UCSD-AML1 (cell line): Measurements from ENCODE around the gene LIF.
"Not testable (repeated sequence)": the region's sequence is repeated elsewhere in the genome, so short reads cannot be mapped to it uniquely, and the experiment has no call there.

Source experiments
- DNase-seq: peaks from one replicate; lab custom pipeline; 2025; ENCODE audit not compliant: unreplicated experiment; lab: John Stamatoyannopoulos, UW

Gene LIF

DNA sequence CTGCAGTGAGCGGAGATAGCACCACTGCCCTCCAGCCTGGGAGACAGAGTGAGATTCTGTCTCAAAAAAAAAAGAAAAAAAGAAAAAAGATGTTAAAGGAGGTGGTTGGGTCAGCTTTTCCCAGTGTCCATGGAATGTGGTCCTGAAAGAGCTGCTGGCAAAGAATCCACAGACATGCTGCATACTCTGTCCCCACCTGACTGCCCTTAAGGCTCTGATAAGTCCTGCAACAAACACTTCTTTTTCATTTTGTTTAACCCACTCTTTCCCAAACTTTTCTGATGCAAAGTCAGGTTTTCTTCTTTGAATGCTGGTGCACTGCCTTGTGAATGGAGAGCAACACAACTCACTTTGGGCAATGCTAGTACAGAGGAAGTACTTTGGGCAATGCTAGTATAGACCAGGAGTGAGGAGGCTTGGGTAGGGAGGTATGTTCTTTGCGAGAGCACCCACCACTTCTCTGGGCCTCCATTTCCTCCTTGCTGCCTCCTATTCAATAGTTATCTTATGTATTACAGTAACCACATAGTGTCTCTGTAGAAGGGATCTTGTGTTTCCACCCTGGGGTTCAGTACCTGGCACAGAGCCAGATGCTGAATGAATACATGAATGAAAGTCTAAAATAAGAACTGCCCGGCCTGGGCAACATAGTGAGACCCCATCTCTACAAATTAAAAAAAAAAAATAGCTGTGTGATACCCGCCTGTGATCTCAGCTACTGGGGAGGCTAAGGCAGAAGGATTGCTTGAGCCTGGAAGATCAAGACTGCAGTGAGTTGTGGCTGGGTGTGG lies 18.9 kb downstream of the LIF start:
- no peak for DNase-seq

DNA sequence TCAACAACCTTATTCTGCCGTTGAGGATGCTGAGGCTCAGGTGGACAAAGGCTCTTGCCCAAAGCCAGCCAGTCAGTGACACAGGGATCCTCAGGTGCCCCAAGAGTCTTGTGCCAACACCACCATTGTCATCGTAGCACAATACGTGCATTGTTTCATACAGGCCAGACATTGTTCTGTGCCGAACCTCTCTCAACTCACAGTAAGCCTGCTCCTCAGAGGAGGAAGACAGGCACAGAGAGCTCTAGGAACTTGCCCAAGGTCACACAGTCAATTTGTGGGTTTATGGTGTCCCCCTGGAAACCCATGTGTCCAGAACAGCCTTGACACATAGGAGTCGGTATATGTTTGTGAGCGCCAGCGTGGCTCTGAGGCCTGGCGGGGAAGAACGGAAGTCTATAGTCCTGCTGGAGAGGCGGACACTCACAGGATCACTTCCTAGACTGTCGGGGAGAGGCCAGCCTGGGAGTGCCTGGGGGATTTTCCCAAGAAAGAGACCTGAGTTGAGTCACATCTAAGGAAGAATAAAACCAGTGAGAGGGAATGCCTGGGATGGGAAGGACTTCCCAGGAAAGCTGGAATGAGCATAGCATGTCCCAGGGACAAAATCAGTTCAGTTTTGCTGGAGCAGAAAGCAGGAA lies 20.2 kb downstream of the LIF start:
- DNase-seq = no peak

DNA sequence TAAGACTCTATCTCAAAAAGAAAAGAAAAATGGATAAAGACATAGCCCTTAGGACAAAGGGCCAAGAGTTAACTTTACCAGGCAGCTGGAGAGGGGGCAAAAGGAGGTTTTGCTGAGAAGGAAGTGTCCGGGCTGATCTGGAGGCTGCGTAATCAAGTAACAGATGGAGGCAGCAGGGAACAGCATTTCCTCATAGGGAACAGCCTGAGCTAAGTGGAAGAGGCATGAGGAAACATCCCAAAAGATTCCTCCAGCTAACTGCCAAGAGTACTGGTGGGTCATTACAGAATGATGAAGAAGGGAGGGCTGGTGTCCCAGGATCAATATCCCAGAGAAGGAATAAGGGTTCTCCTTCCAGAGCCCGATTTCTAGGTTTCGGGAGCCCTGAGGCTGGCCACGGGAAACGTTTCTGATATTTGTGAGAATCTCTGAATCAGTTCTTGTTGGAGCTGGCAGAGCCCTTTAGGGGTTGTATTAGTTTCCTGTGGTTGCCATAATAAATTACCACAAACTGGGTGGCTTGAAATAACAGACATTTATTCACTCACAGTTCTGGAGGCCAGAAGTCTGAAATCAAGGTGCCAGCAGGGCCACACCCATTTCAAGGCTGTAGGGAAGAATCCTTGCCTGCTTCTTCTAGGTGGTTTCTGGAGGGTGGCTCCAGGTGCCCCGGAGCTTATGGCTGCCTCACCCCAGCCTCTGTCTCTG lies 21.2 kb downstream of the LIF start:
- DNase-seq = no peak

DNA sequence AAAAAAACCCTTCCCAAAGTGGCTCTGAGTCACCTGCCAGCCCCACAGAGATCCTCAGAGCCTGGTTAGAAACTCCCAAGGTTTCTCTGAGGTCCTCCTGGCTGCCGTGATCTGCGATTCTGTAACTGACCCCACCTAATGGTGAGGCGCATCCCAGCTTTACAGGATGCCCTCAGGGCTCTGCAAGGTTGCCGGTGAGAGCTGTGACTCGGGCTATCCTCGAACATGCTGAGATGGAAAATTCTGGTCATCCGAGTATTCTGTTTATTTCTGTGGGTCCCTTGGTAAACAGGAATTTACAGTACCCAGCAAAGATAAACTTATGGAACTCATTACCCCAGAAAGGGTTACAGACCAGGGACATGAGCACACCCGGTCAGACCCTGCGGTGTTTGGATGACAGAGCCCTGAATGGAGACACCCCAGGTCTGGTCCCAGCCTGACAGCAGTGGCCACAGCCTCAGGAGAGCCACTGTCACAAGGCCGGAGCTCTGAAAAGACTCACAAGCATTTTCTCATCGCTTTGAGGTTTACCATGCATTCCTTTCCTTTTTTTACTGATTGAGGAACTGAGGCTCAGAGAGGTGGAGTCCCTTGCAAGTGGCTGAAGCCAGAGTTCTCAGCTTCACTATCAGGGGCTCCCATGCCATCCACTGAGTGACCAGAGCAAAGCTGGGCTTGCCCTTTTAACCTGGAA lies 22.2 kb downstream of the LIF start:
- DNase-seq = no peak

DNA sequence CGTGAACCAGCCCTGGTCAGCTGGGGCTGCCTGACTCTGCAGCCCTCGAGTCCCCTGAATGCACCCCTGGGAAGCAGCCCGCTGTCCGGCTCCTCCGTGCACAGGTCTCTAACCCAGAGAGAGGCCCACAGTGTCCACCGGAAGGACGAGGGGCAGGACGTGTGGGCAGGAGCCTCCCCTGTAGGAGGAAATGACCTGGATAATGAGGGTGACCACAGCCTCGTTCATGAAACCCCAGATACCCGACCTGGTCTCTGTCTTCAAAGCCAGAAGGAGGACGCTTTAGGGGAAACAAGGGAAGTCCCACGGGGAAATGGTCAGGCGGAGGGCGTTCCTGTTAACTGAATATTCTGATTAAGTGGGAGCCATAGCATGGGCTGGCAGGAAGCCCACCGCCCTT lies 23.3 kb downstream of the LIF start:
- no peak for DNase-seq

DNA sequence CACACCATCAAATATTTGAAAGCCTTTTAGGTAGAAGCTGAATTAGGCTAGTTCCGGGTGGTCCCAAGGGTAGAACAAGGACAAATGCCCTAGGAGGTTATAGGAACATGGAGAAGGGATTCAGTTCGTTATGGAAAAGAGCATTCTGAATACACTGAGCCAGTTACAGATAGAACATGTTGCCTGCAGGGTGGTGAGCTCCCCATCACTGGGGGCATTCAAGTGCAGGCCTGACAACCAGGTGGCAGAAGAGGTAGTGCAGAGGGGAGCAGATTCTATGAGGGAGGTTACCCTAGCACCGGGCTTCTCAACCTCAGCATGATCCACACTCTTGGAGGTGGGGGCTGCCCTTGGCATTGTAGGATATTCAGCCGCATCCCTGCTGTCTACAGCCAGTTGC lies 24.2 kb downstream of the LIF start:
- no peak for DNase-seq

DNA sequence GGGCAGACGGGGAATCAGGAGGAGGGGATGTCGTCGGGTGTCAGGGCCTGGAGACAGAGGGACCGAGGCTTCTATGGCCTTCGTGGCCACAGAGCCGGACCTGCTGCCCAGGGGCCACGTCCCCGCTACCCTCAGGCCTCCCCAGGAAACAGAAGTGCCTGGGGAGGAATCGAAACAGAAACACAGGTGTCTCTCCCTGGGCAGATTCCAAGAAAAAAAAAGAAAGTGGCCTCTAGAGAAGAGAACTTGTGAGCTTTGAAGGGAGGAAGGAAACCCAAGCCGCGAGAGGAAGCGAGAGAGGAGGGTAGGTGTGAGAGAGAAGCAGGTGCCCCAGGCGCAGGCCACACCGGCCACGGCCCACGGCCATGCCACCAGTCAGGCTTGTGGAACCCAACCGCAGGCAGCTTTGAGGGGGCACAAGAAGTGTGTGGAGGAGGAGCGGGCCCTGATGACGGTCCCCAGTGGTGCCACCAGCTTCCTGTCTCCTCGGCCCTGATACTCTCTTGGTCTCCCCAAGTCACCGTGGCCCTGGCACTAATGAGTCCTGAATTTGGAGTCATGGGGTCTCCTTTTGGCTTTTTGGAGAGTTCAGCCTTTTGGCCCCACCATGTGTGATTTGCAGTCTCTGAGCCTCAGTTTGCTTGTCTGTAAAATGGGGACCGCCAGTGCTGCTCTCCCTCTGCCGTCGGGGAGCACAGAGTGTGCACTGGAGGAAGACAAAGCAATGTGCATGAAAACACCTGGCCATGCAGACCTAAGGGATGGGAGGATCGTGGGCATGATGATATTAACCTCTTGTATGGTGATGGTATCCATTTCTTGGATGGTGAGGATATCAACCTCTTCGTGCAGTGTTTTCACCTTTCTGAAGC lies 25.2 kb downstream of the LIF start:
- DNase-seq = peak; percentile 60

DNA sequence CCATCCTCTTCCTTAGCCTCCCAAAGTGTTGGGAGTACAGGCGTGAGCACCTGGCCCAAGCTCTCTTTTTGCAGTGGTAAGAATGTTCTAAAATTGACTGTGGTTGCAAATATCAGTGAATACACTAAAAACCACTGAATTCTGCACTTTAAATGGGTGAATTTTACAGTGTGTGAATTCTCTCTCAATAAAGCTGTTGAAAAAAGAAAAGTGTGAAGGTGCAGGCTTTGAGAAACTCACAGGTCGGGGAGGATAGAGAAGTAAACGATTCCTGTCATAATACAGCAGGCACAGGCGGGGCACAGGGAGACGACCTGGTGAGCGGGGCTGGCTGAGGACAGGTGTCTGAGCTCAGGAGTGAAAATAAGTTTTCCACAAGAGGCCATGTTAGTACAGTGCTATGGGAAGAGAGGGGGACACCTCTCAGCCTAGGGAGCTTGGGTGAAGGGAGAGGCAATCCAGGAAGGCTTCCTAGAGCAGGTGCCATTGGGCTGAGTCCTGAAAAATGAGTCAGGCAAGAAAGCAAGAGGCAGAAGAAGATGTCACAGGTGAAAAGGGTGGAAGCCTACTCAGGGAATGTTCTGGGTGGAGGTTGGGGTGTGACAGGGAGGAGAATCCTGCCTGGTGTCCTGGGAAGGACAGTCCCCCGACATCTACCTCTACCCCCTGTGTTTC lies 26.1 kb downstream of the LIF start:
- DNase-seq = no peak

DNA sequence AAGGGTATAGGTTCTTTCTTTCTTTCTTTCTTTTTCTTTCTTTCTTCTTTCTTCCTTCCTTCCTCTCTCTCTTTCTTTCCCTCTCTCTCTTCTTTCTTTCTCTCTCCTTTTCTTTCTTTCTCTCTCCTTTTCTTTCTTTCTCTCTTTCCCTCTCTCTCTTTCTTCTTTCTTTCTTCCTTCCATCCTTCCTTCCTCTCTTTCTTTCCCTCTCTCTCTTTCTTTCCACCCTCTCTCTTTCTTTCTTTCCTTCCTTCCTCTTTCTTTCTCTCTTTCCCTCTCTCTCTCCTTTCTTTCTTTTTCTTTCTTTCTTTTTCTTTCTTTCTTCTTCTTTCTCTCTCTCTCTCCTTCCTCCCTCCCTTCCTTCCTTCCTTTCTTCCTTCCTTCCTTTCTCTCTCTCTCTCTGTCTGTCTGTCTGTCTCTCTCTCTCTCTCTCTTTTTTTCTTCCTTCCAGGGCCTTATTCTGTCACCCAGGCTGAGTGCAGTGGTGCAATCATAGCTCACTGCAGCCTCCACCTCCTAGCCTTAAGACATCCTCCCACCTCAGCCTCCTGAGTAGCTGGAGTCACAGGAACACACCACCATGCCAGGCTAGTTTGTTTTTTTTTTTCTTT lies 26.8 kb downstream of the LIF start:
- DNase-seq = no peak

DNA sequence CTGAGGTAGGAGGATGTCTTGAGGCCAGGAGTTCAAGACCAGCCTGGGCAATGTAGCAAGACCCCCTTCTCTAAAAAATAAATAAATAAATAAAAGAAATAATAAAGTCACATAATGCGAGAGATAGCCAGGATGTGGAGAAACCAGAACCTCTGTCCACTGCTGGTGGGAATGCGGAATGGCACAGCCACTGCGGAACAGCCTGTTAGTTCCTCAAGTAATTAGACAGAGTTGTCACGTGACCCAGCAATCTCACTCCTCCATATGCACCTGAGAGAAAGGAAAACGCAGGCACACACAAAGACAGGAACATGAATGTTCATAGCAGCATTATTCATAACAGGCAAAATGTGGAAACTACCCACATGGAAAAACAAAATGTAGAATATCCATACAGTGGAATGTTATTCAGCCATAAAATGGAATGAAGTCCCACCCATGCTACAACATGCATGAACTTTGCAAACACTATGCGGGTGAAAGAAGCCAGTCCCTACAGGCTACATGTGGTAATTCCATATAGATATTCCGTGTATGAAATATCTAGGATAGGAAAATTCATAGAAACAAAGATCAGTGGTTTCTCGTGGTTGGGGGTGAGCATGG lies 27.4 kb downstream of the LIF start:
- no peak for DNase-seq

DNA sequence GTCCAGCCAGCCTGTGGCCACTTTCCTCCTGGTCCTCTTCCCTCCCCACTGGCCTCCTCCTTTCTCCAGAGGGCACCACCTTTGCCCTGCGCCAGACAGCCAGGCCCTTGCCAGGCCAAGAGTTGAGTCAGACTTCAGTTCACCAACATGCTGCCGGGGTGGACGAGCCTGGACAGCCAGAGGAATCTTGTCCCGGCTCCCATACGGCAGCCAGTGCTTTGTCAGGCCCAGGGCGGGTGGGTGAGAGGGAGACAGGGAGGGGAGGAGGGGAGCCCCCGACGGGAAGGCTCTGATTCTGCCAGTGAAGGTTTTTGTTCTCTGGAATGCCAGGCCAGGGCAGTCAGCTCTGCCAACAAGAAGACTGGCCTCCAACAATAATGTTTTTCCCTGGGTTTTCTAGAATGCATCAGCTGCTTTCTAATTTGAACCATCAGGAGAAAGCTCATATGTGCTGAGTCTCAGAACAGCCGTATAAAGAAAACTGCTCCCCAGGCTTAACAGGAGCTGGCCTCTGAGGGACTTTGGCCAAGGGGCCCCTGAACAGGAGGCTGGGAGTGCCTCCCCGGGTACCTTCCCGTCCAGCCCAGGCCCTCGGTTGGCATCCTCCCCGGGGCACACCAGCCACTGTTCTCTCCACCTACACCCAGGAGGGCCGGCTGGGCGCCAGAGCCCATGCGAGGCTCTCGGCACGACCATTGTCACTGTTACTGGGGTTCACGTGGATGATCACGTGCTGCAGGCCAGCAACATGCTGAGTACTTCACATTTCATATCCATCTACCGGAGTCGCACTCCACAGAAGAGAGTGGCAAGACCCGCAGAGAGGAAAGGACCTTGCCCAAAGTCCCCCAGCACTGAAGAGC lies 28.6 kb downstream of the LIF start:
- DNase-seq = no peak

DNA sequence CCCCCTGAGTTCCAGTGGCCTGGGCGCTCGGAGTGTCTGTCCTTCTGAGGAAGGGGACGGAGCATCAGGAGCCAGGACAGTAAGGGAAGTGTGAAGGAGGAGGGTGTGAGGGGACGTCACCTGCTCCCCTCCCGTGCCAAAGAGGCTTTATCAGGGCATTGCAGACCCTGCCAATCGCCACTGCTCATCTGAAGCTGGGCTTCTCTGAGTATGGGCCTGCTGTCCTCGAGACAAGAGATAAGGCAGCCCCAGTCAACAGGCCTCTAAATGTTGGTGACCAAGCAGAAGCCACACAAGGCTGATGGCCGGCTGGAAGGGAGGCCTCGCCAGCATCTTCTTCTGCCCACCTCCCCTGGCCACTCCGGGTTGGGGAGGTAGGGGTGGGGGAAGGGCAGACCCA lies 29.8 kb downstream of the LIF start:
- DNase-seq = no peak

DNA sequence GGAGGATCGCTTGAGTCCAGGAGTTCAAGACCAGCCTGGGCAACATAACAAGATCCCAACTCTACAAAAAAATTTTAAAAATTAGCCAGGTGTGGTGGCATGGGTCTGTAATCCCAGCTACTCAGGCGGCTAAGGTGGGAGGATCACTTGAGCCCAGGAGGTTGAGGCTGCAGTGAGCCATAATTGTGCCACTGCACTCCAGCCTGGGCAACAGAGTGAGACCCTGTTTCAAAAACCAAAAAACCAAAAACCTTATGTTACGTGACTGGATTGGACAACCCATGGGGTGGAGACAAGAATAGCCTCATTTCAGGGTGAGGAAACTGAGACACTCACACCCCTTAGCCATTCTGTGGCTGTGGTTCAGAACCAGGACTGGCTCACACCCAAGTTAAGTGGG lies 30.3 kb downstream of the LIF start:
- not testable (repeated sequence) for DNase-seq

DNA sequence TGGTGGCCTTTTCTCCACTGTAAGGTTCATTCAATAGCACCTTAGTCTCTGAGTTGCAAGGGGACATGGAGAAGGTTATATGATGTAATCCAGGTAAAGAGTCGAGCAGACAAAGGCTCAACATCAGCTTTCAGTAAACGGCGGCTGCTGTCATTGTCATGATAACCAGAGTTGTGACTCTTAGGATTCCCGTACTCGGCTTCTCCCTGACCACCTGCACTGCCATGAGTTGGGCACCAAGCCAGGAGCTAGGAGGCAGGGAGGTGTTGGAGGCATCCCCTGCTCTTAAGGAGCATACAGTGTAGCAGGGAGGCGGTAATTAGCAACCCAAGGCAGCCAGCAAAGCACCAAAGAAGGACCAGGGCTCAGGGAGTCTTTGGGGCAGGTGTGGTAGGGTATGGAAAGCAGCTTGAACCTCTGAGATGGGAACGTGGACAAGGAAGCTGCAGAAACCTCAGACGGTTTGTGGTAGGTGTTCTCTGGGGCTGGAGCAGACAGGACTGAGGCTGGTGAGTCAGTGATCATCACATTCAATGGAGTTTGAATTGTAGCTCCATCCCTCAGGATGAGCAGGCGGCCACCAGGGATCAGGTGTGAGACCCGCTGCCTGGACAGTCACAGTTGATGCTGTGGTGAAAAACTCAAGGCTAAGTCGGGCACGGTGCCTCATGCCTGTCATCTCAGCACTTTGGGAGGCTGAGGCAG lies 31.7 kb downstream of the LIF start:
- DNase-seq = no peak

DNA sequence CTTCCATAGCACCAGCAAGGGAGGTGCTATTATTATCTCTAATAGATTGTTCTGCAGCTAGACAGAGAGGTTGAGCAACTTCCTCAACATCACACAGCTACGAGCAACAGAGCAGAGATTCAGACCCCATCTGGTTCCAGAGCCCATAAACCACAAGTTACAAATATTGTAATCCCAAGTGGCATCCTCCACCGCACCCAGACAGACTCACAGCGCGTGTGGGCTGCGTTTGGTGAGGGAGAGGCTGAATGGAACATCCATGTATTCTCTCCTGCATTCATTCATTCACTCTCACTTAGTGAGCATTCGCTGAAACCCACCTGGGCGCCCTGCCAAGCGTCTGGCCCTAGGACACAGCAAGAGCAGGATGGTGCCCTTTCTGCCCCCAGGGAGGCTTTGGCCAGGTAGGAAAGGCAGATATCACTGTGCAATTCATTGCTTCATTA lies 33.5 kb downstream of the LIF start:
- DNase-seq = no peak

DNA sequence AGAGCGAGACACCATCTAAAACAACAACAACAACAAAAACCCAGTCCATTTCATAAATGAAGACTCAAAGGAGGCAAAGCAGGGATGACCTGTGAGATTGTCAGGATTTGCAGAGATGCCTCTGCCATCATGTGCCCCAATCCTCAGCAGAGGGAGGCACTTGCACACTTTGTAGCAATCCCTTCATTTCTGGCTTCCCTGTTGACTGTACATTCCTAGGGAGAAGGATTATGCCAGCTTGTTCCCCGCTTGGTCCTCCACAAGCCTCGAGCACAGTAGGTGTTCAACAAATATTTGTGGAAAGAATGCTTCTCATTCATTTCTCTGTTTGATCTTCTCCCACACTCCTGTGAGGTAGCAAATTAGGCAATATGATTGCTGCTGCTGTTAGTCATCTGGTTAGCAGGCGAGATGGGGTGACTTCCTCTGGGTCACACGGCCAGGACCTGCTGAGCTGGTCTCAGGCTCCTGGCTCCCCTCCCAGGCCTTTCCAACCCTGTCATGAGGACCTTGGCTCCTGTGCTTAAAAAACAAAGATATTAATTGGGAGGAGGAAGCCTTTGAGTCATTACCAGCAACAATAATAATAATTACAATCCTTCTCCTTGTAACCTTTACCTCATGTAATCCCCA lies 34.1 kb downstream of the LIF start:
- DNase-seq = no peak

DNA sequence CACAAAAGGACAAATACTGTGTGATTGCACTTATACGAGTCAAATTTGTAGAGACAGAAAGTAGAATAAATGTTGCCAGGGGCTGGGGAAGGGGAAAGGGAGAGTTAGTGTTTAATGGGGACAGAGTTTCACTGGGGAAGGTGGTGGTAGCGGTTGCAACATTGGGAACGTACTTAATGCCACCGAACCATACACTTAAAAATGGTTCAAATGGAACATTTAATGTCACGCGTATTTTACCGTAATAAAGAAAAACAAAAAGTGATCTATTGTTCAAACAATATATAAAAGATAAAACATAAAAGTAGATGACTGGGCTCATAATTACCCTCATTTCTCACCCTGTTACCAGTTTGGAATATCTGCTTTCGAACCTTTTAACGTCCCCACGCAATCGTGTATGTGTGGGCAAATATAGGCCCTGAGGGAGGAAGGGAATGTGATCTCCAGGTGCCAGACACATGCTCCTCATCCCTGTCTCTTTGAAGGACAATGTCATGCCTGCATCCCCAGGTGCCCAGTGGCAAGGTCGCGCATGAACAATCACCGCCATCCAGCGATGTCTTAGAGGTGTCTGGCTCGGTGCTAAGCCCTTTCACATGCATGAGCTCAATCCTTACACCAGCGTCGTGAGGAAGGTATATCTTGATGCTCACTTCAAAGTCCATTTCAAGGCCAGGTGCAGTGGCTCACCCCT lies 35.3 kb downstream of the LIF start:
- DNase-seq = no peak
